Measurements from ENCODE around the gene MGAT4B. TPM values are rescaled to one million over a fixed set of nuclear protein-coding genes. Genes with fewer than 3 reads are reported as not detected.

The MGAT4B gene
- total RNA-seq, 1 experiment from 2014 or later: 217 TPM

- POLR2A ChIA-PET: interaction anchor here (0.6 to 1.0 kb wide), 2 partner anchors 10 to 72 kb away, joined by 4 to 7 read pairs; no protein-coding TSS in a partner anchor
- Mint-ChIP-seq H3K9me3 (ENCODE audit: unreplicated experiment) (no peaks in the 10 kb centered on the region), H3K4me3 (ENCODE audit: unreplicated experiment) (peak overlapping the region; percentile 88), H3K27ac (ENCODE audit: unreplicated experiment) (peak overlapping the region; percentile 89), H3K4me1 (ENCODE audit: low read depth, unreplicated experiment) (peaks cover 37% of the 10 kb centered on the region), H3K27me3 (ENCODE audit: insufficient read depth, unreplicated experiment) (no peaks in the 10 kb centered on the region), H3K36me3 (ENCODE audit: insufficient read depth, unreplicated experiment) (peaks cover 89% of the 10 kb centered on the region)
- no TSS peak for BruUV-seq (replicated peaks)
- no peak for TF ChIP-seq CTCF (IDR thresholded peaks at IDR 0.05; ENCODE audit: insufficient read depth in 1 of 2, low read depth in 1 of 2, low read length in 1 of 2, severe bottlenecking in 1 of 2, unreplicated experiment in 1 of 2)
- CTCF ChIA-PET: no interaction called here
- Histone ChIP-seq H3K4me1 (peaks cover 59% of the 10 kb centered on the region), H3K4me3 (ENCODE audit: low read depth, low read length) (peak overlapping the region; percentile 97), H3K27me3 (replicated peaks; ENCODE audit: control insufficient read depth, insufficient read depth, low read length) (no peaks in the 10 kb centered on the region), H3K36me3 (ENCODE audit: control insufficient read depth, insufficient read depth, low read length) (peaks cover 14% of the 10 kb centered on the region), H3K9me3 (no peaks in the 10 kb centered on the region)
- intact Hi-C loops (cut with micrococcal nuclease; ENCODE audit: unreplicated experiment): loop anchor here (2.0 kb wide), 1 partner anchor 59 kb away; no protein-coding TSS in a partner anchor
- peak; percentile 90 for DNase-seq
Observed at GRCh38 chr5:179821298-179822058, 14.8 kb upstream of the MGAT4B start.

DNA sequence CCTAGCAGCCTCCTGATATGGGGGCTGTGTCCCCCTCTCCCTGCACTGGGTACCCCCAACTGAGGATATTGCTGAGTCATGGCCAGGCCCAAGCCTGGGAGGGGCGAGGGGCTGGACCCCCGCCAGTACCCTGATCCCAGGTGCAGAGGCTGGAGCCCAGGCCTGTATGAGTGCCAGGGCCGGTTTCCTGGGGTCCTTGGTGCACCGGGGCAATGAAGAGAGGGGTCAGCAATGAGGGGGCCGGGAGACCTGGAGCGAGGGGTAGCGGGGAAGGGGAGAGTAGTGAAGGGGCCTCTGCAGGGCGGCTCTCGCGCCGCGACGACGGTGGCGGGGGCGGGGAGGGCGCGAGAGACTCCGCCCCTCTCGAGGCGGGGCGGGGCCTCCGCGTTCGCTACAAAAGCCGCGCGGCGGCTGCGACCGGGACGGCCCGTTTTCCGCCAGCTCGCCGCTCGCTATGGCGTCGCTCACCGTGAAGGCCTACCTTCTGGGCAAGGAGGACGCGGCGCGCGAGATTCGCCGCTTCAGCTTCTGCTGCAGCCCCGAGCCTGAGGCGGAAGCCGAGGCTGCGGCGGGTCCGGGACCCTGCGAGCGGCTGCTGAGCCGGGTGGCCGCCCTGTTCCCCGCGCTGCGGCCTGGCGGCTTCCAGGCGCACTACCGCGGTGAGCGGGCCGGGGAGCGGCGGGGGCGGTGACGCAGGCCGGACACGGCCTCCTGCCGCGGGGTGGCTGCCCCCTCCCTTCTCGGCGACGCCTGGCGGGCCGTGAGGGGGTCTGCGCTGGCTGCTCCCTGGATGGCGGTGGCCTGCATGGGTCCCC lies 14.0 kb upstream of the MGAT4B start, which contains the start of gene SQSTM1:
TSS of gene SQSTM1 (plus strand) at position 423 of the 815 bp plus-strand sequence. CDS start at position 455, 32 bp downstream.
- Mint-ChIP-seq H3K27me3 (ENCODE audit: insufficient read depth, unreplicated experiment) (no peaks in the 10 kb centered on the region), H3K36me3 (ENCODE audit: insufficient read depth, unreplicated experiment) (peaks cover 81% of the 10 kb centered on the region), H3K9me3 (ENCODE audit: unreplicated experiment) (no peaks in the 10 kb centered on the region), H3K4me3 (ENCODE audit: unreplicated experiment) (peak within 1 kb of the TSS; percentile 88), H3K27ac (ENCODE audit: unreplicated experiment) (peak within 1 kb of the TSS; percentile 94), H3K4me1 (ENCODE audit: low read depth, unreplicated experiment) (peaks cover 37% of the 10 kb centered on the region)
- ChIA-PET POLR2A (interaction anchor here (1.0 kb wide), 1 partner anchor 9 kb away, joined by 7 read pairs; no protein-coding TSS in a partner anchor), CTCF (interaction anchor here (0.6 kb wide), 1 partner anchor 559 kb away, joined by 3 read pairs; no protein-coding TSS in a partner anchor)
- Histone ChIP-seq H3K36me3 (ENCODE audit: control insufficient read depth, insufficient read depth, low read length) (peaks cover 16% of the 10 kb centered on the region), H3K27me3 (replicated peaks; ENCODE audit: control insufficient read depth, insufficient read depth, low read length) (no peaks in the 10 kb centered on the region), H3K9me3 (no peaks in the 10 kb centered on the region), H3K4me1 (peaks cover 58% of the 10 kb centered on the region), H3K4me3 (ENCODE audit: low read depth, low read length) (peak within 1 kb of the TSS; percentile 97)
- BruUV-seq (replicated peaks): no TSS peak
- intact Hi-C loops (cut with micrococcal nuclease; ENCODE audit: unreplicated experiment): loop anchor here (2.0 kb wide), 1 partner anchor 58 kb away; no protein-coding TSS in a partner anchor
- peak; percentile 77 to 89 for DNase-seq
- TF ChIP-seq CTCF (IDR thresholded peaks at IDR 0.05; ENCODE audit: insufficient read depth in 1 of 2, low read depth in 1 of 2, low read length in 1 of 2, severe bottlenecking in 1 of 2, unreplicated experiment in 1 of 2): no peak

DNA sequence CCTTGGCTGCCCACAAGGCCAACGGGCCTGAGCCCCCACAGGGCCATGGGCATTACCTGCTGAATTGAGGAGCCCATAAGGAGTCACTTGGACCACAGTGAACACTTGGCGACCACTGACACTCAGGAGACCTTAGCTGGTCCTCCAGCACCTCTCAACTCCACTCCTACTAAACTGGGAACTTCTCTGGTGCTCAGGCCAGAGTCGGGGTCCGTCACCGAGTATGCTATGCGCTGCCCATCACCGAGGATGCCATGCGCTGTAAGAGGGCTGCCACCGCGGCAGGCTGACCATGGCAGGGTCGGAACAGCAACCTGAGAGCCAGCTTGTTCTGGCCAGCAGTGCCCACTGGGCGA lies 13.4 kb upstream of the MGAT4B start:
- CTCF ChIA-PET: interaction anchor here (0.6 kb wide), 1 partner anchor 559 kb away, joined by 3 read pairs; no protein-coding TSS in a partner anchor

More for the DNA sequence above, 13.4 kb upstream of the MGAT4B start:
- Mint-ChIP-seq H3K4me3 (ENCODE audit: unreplicated experiment) (peak overlapping the region; percentile 88), H3K9me3 (ENCODE audit: unreplicated experiment) (no peaks in the 10 kb centered on the region), H3K27ac (ENCODE audit: unreplicated experiment) (peak overlapping the region; percentile 94), H3K4me1 (ENCODE audit: low read depth, unreplicated experiment) (peaks cover 37% of the 10 kb centered on the region), H3K27me3 (ENCODE audit: insufficient read depth, unreplicated experiment) (no peaks in the 10 kb centered on the region), H3K36me3 (ENCODE audit: insufficient read depth, unreplicated experiment) (peaks cover 75% of the 10 kb centered on the region)
- intact Hi-C loops (cut with micrococcal nuclease; ENCODE audit: unreplicated experiment): loop anchor here (2.0 kb wide), 1 partner anchor 57 kb away; no protein-coding TSS in a partner anchor
- H3K4me3 ChIP-seq (ENCODE audit: low read depth, low read length): peak overlapping the region; percentile 97
- POLR2A ChIA-PET: no interaction called here
- H3K27me3 ChIP-seq (replicated peaks; ENCODE audit: control insufficient read depth, insufficient read depth, low read length): no peaks in the 10 kb centered on the region
- no peak for TF ChIP-seq CTCF (IDR thresholded peaks at IDR 0.05; ENCODE audit: insufficient read depth in 1 of 2, low read depth in 1 of 2, low read length in 1 of 2, severe bottlenecking in 1 of 2, unreplicated experiment in 1 of 2)
- DNase-seq: no peak
- peaks cover 13% of the 10 kb centered on the region for H3K36me3 ChIP-seq (ENCODE audit: control insufficient read depth, insufficient read depth, low read length)
- no peaks in the 10 kb centered on the region for H3K9me3 ChIP-seq
- BruUV-seq (replicated peaks): TSS peak; percentile 36
- peaks cover 53% of the 10 kb centered on the region for H3K4me1 ChIP-seq
